Lung (tissue), 12 donors: ENCODE results near the gene FXYD7. TPM values are rescaled to one million over a fixed set of nuclear protein-coding genes. Genes with fewer than 3 reads are reported as not detected.

Experiments used
- ATAC-seq: fragments of 200-7000 bp; cut with Tn5 transposase; one replicate; pipeline ENCODE4 v1.9.1; 2020; ENCODE audit warnings: moderate number of reproducible peaks; ENCODE audit not compliant: insufficient read depth, low FRiP score
- DNase-seq, 3 donors: peaks; one replicate each; pipeline ENCODE4 v3.0.0-alpha.2; 2013 to 2017
- H3K27ac ChIP-seq, 2 donors: one replicate each; pipeline ENCODE4 v1.5.1; 2013; ENCODE audit warnings: mild to moderate bottlenecking in 2 of 2, moderate library complexity in 2 of 2, control low read depth in 1 of 2, inconsistent platforms in 1 of 2, low read depth in 1 of 2, low read length in 1 of 2
- H3K27me3 ChIP-seq, 3 donors: one replicate each; pipeline ENCODE4 v1.5.1; 2013; ENCODE audit warnings: low read length in 2 of 3; ENCODE audit not compliant: control insufficient read depth in 3 of 3, insufficient read depth in 3 of 3
- H3K36me3 ChIP-seq, 4 donors: one replicate each; pipeline ENCODE4 v1.5.1; 2013; ENCODE audit warnings: low read length in 4 of 4, mild to moderate bottlenecking in 1 of 4, moderate library complexity in 1 of 4; ENCODE audit not compliant: control insufficient read depth in 4 of 4, insufficient read depth in 4 of 4
- H3K4me1 ChIP-seq, 5 donors: one replicate each; pipeline ENCODE4 v1.5.1; 2013; ENCODE audit warnings: low read length in 5 of 5, mild to moderate bottlenecking in 2 of 5, moderate library complexity in 1 of 5; ENCODE audit not compliant: control insufficient read depth in 5 of 5, insufficient read depth in 5 of 5
- H3K4me3 ChIP-seq: one replicate; pipeline ENCODE4 v1.5.1; 2013; ENCODE audit warnings: mild to moderate bottlenecking, control low read depth, moderate library complexity
- H3K9ac ChIP-seq, 2 donors: one replicate each; pipeline ENCODE4 v1.5.1; 2013; ENCODE audit warnings: low read length in 2 of 2, control low read depth in 1 of 2; ENCODE audit not compliant: insufficient read depth in 1 of 2
- H3K9me3 ChIP-seq, 4 donors: one replicate each; pipeline ENCODE4 v1.5.1; 2013; ENCODE audit warnings: low read length in 3 of 4, mild to moderate bottlenecking in 1 of 4, moderate library complexity in 1 of 4; ENCODE audit not compliant: control insufficient read depth in 4 of 4, insufficient read depth in 3 of 4
- WGBS, 2 donors: extraction: QIAGEN DNeasy Blood & Tissue Kit; methylation state at CpG; one replicate each; pipeline ENCODE4 v1.1.7; 2013; 5-methylcytosine and 5-hydroxymethylcytosine counted together
- polyA plus RNA-seq, 2 donors: library from polyadenylated mRNA; stranded (reverse); fragments of 200-250 nt; gene quantifications; one replicate each; pipeline ENCODE4 v1.2.1, GENCODE V29; 2013
- total RNA-seq, 2 donors: library from RNA; depleted of rRNA in 1 of 2; stranded (reverse); fragments of >200 nt in 1 of 2; gene quantifications; one replicate each; pipeline ENCODE4 v1.2.1, GENCODE V29; 2014 to 2021
- TF ChIP-seq, protein P1 (sequence below): IDR thresholded peaks from 2 replicates; pipeline ENCODE4 v1.5.1; 2012; ENCODE audit warnings: mild to moderate bottlenecking; ENCODE audit errors: control extremely low read depth, extremely low read depth
- donor health status: control.
- donor health status: control.
- donor health status: Bipolar disorder and iron deficiency.
- donor health status: healthy.
- donor health status: DM: yes; HTN: yes; CAD: no.

The FXYD7 gene
- total and polyA plus RNA-seq, 4 donors, result 0.31 to 0.39 TPM; not detected in 2

- no peaks in the 10 kb centered on the region for H3K9me3 ChIP-seq
- TF ChIP-seq, protein P1, sequence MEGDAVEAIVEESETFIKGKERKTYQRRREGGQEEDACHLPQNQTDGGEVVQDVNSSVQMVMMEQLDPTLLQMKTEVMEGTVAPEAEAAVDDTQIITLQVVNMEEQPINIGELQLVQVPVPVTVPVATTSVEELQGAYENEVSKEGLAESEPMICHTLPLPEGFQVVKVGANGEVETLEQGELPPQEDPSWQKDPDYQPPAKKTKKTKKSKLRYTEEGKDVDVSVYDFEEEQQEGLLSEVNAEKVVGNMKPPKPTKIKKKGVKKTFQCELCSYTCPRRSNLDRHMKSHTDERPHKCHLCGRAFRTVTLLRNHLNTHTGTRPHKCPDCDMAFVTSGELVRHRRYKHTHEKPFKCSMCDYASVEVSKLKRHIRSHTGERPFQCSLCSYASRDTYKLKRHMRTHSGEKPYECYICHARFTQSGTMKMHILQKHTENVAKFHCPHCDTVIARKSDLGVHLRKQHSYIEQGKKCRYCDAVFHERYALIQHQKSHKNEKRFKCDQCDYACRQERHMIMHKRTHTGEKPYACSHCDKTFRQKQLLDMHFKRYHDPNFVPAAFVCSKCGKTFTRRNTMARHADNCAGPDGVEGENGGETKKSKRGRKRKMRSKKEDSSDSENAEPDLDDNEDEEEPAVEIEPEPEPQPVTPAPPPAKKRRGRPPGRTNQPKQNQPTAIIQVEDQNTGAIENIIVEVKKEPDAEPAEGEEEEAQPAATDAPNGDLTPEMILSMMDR, result peak; percentile 74
- 7 to 9% methylated on average over 23 of the region's 23 CpGs for WGBS, 2 donors
- peak overlapping the region in 1 of 2 donors; percentile 63 for H3K27ac ChIP-seq
- peaks cover 0 to 13% (median 3%) of the 10 kb centered on the region in 5 donors for H3K4me1 ChIP-seq
- H3K36me3 ChIP-seq, result no peaks in the 10 kb centered on the region
- H3K9ac ChIP-seq, result peak overlapping the region; percentile 24 to 39
- H3K27me3 ChIP-seq, result no peaks in the 10 kb centered on the region
- peak; percentile 85 to 88 (median 86) for DNase-seq
- ATAC-seq, result peak; percentile 61
- H3K4me3 ChIP-seq, result no peak overlapping the region
Observed at GRCh38 chr19:35114353-35115176, 28.5 kb upstream of the FXYD7 start.

DNA sequence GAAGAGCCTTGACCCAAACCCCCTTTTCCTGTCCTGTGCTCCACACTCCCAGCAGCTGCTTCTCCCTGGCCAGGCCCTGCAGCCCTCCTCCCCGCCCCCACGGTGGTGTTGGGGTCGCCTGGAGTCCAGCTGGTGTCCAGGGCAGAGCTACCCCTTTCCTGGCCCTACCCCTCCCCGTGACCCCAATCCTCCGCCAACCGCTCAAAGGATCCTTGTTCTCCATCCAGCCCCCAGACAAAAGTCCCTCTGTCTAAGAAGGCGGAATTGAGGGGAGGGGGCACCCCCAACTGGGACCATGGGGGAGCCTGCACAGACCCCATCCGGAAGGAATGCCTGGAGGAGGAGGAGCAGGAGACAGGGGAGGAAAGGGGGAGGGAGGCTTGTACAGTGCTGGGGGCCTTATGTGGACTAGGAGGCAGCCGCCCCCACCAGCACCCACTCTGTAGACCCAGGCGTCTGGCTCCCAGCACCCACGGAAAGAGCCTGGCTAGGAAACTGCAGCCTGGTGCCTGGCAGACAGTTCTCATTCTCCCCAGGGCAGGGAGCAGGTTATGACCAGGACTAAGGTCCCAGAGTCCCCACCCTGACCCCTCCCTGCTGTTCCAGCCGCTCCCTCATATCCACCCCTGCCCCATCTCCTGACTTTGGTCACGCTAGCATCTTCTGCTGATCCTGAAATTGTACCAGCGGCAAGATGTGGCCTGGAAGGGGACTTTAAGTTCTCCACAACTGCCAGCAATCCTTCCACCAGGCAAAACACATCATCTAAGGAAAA is 27.7 kb upstream of the FXYD7 start, which contains the start of gene FXYD3:
Gene FXYD3 (plus strand): TSS at position 647 of the 775 bp plus-strand sequence. CDS start 3,554 bp downstream, outside the sequence.
- peak within 1 kb of the TSS; percentile 24 to 39 for H3K9ac ChIP-seq
- H3K27ac ChIP-seq, result peak within 1 kb of the TSS in 1 of 2 donors; percentile 65

GRCh38 chr19:35116072-35116801 is 26.8 kb upstream of the FXYD7 start:
- no peaks in the 10 kb centered on the region for H3K9me3 ChIP-seq
- H3K27me3 ChIP-seq, result no peaks in the 10 kb centered on the region
- TF ChIP-seq, protein P1, result no peak
- DNase-seq (no peak), ATAC-seq (no peak)
- no peaks in the 10 kb centered on the region for H3K36me3 ChIP-seq
- peak overlapping the region in 1 of 2 donors; percentile 65 for H3K27ac ChIP-seq
- H3K4me3 ChIP-seq, result peak overlapping the region; percentile 6
- H3K4me1 ChIP-seq, result peaks cover 0 to 13% (median 0%) of the 10 kb centered on the region in 5 donors
- no peak overlapping the region for H3K9ac ChIP-seq
- 70 to 85% methylated on average over 13 of the region's 13 CpGs for WGBS, 2 donors

More for the DNA sequence above, 27.7 kb upstream of the FXYD7 start, which contains the start of gene FXYD3:
- TF ChIP-seq, protein P1, result no peak
- Histone ChIP-seq H3K9me3 (no peaks in the 10 kb centered on the region), H3K36me3 (no peaks in the 10 kb centered on the region), H3K27me3 (no peaks in the 10 kb centered on the region), H3K4me1 (peaks cover 0 to 13% (median 2%) of the 10 kb centered on the region in 5 donors), H3K4me3 (peak within 1 kb of the TSS; percentile 6)
- no peak for ATAC-seq
- 62 to 71% methylated on average over 14 of the region's 14 CpGs for WGBS, 2 donors
- DNase-seq, result peak; percentile 25 to 47 (median 34)
